Kidney epithelial cell (primary cell): ENCODE measurements around the gene ASF1B. TPM values are rescaled to one million over a fixed set of nuclear protein-coding genes. Genes with fewer than 3 reads are reported as not detected.

ENCODE experiments used
- DNase-seq: peaks from one replicate; pipeline ENCODE4 v3.0.0-alpha.2; 2010; ENCODE audit warnings: low read depth
- H3K27me3 ChIP-seq: 2 replicates; pipeline ENCODE4 v1.6.0; 2011; ENCODE audit warnings: low read length; ENCODE audit not compliant: control insufficient read depth, insufficient read depth
- H3K36me3 ChIP-seq: 2 replicates; pipeline ENCODE4 v1.5.1; 2011; ENCODE audit warnings: low read length; ENCODE audit not compliant: control insufficient read depth, insufficient read depth
- H3K4me3 ChIP-seq: 2 replicates; pipeline ENCODE4 v1.5.1; 2011; ENCODE audit warnings: low read depth, mild to moderate bottlenecking, control low read depth, low read length
- total RNA-seq: library from RNA; depleted of rRNA; stranded (reverse); fragments of >200 nt; gene quantifications from 2 replicates; pipeline ENCODE4 v1.2.3, GENCODE V29; 2015
- TF ChIP-seq, protein P1 (sequence below): IDR thresholded peaks from 2 replicates; pipeline ENCODE4 v1.5.1; 2011; ENCODE audit warnings: mild to moderate bottlenecking, moderate library complexity, low read length, control low read depth, inconsistent platforms; ENCODE audit not compliant: insufficient read depth, poor library complexity, severe bottlenecking

ASF1B gene
- total RNA-seq, 1 donor from 2014 or later, result 4.4 TPM

DNA sequence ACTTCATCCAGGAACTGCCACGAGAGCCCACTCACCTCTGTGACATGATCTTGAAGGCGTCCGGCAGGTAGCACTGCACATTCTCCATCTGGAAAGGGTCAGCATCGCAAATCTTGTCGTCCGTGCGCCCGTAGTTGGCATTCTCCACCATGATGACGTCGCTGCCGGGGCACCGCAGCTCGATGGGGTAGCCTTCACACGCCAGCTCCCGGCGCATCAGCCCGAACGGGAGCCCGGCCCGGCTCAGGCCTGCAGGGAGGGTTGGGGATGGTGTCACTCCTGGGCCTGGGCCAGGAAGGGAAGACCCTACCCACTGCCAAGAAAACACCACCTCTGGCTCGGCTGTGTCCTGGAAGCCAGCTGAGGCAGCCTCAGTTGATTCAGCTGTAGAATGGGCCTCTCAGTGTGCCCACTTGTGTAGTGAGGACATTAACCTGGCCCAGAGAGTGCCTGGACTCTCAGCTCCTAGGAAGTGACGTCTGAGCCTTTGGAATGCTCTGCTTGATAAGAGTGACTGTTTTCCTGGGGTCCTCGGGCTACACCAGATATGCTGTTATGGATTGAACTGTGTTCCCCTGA is 41.2 kb upstream of the ASF1B start:
- no peak for DNase-seq
- Histone ChIP-seq H3K4me3 (no peak overlapping the region), H3K36me3 (no peaks in the 10 kb centered on the region), H3K27me3 (no peaks in the 10 kb centered on the region)
- TF ChIP-seq, protein P1, sequence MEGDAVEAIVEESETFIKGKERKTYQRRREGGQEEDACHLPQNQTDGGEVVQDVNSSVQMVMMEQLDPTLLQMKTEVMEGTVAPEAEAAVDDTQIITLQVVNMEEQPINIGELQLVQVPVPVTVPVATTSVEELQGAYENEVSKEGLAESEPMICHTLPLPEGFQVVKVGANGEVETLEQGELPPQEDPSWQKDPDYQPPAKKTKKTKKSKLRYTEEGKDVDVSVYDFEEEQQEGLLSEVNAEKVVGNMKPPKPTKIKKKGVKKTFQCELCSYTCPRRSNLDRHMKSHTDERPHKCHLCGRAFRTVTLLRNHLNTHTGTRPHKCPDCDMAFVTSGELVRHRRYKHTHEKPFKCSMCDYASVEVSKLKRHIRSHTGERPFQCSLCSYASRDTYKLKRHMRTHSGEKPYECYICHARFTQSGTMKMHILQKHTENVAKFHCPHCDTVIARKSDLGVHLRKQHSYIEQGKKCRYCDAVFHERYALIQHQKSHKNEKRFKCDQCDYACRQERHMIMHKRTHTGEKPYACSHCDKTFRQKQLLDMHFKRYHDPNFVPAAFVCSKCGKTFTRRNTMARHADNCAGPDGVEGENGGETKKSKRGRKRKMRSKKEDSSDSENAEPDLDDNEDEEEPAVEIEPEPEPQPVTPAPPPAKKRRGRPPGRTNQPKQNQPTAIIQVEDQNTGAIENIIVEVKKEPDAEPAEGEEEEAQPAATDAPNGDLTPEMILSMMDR, result no peak

DNA sequence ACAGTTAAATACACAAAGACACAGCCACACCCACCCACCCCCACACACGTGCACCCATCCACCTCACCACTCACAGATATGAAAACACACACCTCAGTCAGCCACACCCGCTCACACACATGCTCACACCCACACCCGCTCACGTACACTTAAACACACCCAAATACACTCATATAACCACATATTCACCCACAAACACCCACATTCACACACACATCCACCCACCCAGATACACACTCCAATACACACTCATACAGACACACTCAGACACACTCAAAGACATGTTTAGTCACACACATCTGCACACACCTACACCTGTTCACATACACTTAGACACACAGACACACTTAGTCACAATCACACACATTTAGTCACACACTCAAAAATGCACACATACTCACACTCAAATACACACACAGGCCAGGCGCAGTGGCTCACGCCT is 39.0 kb upstream of the ASF1B start:
- TF ChIP-seq, protein P1, result no peak
- Histone ChIP-seq H3K27me3 (no peaks in the 10 kb centered on the region), H3K4me3 (no peak overlapping the region), H3K36me3 (no peaks in the 10 kb centered on the region)
- no peak for DNase-seq

DNA sequence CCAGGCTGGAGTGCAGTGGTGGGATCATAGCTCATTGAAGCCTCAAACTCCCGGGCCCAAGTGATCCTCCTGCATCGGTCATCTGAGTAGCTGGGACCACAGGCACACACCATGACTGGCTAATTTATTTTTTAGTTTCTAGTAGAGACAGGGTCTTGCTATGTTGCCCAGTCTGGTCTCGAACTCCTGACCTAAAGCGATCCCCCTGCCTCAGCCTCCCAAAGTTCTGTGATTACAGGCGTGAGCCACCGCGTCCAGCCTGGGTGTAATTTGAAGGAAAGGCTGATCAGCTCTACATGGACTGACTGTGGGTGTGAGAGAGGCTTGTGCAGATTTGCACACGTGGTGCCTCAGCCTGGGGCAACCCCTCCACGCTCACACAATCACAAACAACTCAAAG is 38.5 kb upstream of the ASF1B start:
- TF ChIP-seq, protein P1, result no peak
- H3K27me3 ChIP-seq, result no peaks in the 10 kb centered on the region
- no peak overlapping the region for H3K4me3 ChIP-seq
- no peaks in the 10 kb centered on the region for H3K36me3 ChIP-seq
- no peak for DNase-seq

DNA sequence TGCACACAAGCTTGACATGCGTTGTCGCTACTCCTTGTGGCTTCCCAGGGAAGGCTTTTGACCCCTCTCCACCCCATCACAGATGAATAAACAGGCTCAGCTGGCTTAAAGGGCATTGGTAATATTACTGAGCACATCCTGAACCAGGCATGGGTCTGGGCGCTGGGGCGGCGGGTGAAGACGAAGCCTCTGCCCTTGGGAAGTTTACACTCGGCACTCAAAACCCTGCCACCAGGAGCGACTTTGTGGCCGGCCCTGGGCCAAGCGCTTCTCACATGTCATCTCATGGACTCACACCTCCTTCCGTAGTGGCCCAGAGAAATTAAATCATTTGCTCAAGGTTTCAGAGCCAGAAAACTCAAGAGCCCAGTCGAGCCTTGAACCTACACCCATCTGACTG is 32.6 kb upstream of the ASF1B start:
- Histone ChIP-seq H3K27me3 (peaks cover 9% of the 10 kb centered on the region), H3K36me3 (no peaks in the 10 kb centered on the region), H3K4me3 (no peak overlapping the region)
- DNase-seq, result no peak
- TF ChIP-seq, protein P1, result no peak

DNA sequence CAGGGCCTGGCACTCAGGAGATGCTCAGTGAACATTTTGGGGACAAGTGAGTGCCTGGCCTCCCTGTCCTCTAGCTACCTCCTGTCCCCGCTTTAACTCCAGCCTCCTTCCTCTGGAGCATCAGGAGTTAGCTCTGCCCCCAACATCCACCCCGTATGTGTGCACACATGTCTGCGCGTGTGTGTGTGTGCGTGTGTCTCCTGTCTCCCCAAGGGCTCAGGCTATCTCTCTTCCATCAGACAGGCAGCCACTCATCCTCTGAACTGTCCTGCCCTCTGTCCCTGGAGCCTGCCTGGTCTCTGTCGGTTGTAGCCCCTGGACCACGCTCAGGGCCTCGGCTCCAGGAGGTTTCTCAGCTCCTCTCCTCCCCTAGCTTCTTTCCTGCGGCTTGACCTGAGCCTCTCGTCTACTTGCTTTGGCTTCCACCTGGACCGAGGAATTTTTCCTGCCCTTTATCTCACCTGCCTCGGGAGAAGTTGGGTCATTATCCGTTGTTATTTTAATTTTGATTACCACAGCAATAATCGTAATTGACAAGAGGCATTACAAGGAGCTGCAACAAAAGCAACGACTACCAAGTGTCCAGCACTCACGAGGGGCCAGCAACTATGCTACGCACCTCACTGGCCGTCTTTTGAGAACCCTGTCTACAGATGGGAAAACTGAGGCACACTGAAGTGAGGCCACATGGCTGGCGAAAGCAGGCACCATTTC is 32.0 kb upstream of the ASF1B start:
- TF ChIP-seq, protein P1, result no peak
- H3K4me3 ChIP-seq, result no peak overlapping the region
- no peaks in the 10 kb centered on the region for H3K36me3 ChIP-seq
- DNase-seq, result no peak
- H3K27me3 ChIP-seq, result peaks cover 14% of the 10 kb centered on the region
